ENCODE measurements around the gene GSTA2.

GRCh38 chr6:52801188-52801841 is 38.0 kb upstream of the GSTA2 start:
- TF ChIP-seq EZH2 (IDR thresholded peaks at IDR 0.05) = no peak
- TF ChIP-seq, protein P1, sequence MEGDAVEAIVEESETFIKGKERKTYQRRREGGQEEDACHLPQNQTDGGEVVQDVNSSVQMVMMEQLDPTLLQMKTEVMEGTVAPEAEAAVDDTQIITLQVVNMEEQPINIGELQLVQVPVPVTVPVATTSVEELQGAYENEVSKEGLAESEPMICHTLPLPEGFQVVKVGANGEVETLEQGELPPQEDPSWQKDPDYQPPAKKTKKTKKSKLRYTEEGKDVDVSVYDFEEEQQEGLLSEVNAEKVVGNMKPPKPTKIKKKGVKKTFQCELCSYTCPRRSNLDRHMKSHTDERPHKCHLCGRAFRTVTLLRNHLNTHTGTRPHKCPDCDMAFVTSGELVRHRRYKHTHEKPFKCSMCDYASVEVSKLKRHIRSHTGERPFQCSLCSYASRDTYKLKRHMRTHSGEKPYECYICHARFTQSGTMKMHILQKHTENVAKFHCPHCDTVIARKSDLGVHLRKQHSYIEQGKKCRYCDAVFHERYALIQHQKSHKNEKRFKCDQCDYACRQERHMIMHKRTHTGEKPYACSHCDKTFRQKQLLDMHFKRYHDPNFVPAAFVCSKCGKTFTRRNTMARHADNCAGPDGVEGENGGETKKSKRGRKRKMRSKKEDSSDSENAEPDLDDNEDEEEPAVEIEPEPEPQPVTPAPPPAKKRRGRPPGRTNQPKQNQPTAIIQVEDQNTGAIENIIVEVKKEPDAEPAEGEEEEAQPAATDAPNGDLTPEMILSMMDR (IDR thresholded peaks at IDR 0.05) = no peak

All from neural progenitor cell (in vitro differentiated cells).